Transverse colon (tissue), 4 donors: ENCODE data around the gene PDRG1.

ENCODE experiments used
- CTCF ChIP-seq, 5 experiments: fragments of 200-600 bp in 3 of 5; fragments of 450-650 bp in 2 of 5; sonication (generic) in 3 of 5; IDR thresholded peaks; 1 replicate in 2 of 5; 2 replicates in 3 of 5; pipeline ENCODE4 v1.5.1; 2016 to 2017; ENCODE audit warnings: antibody characterized with exemption in 5 of 5, inconsistent platforms in 3 of 5, mild to moderate bottlenecking in 2 of 5, moderate library complexity in 1 of 5
- EP300 ChIP-seq: sonication (generic); formaldehyde crosslinking; IDR thresholded peaks from one replicate; pipeline ENCODE4 v1.6.1; 2017; ENCODE audit warnings: antibody characterized with exemption, low read depth
- POLR2A ChIP-seq: fragments of 450-650 bp; IDR thresholded peaks from one replicate; pipeline ENCODE4 v1.6.1; 2016; ENCODE audit warnings: antibody characterized with exemption, mild to moderate bottlenecking, moderate library complexity
- POLR2AphosphoS5 ChIP-seq, 3 donors: sonication (generic); formaldehyde crosslinking; IDR thresholded peaks; one replicate each; pipeline ENCODE4 v1.6.1; 2016; ENCODE audit warnings: antibody characterized with exemption in 3 of 3

GRCh38 chr20:31949877-31950646 is 1.8 kb downstream of the PDRG1 start:
- TF ChIP-seq POLR2AphosphoS5 (IDR thresholded peaks at IDR 0.05) (no peak), CTCF (IDR thresholded peaks at IDR 0.05) (no peak), POLR2A (no peak), EP300 (no peak)
